Suprapubic skin (tissue), 4 donors: ENCODE results near the gene C3orf85.

ENCODE experiments used
- POLR2A ChIP-seq, 2 donors: fragments of 450-650 bp; IDR thresholded peaks; one replicate each; pipeline ENCODE4 v1.6.1; 2017; ENCODE audit warnings: antibody characterized with exemption in 2 of 2, mild to moderate bottlenecking in 2 of 2, moderate library complexity in 2 of 2
- POLR2AphosphoS5 ChIP-seq, 3 donors: sonication (generic); formaldehyde crosslinking; IDR thresholded peaks; one replicate each; pipeline ENCODE4 v1.6.1; 2017; ENCODE audit warnings: antibody characterized with exemption in 3 of 3
- TF ChIP-seq, protein P1 (sequence below), 2 donors: fragments of 200-600 bp in 1 of 2; fragments of 450-650 bp in 1 of 2; sonication (generic) in 1 of 2; IDR thresholded peaks; one replicate each; pipeline ENCODE4 v1.5.1; 2016 to 2019; ENCODE audit warnings: antibody characterized with exemption in 2 of 2, mild to moderate bottlenecking in 1 of 2, moderate library complexity in 1 of 2

- no peak for TF ChIP-seq POLR2A (IDR thresholded peaks at IDR 0.05)
- TF ChIP-seq, protein P1, sequence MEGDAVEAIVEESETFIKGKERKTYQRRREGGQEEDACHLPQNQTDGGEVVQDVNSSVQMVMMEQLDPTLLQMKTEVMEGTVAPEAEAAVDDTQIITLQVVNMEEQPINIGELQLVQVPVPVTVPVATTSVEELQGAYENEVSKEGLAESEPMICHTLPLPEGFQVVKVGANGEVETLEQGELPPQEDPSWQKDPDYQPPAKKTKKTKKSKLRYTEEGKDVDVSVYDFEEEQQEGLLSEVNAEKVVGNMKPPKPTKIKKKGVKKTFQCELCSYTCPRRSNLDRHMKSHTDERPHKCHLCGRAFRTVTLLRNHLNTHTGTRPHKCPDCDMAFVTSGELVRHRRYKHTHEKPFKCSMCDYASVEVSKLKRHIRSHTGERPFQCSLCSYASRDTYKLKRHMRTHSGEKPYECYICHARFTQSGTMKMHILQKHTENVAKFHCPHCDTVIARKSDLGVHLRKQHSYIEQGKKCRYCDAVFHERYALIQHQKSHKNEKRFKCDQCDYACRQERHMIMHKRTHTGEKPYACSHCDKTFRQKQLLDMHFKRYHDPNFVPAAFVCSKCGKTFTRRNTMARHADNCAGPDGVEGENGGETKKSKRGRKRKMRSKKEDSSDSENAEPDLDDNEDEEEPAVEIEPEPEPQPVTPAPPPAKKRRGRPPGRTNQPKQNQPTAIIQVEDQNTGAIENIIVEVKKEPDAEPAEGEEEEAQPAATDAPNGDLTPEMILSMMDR (IDR thresholded peaks at IDR 0.05): no peak
- no peak for TF ChIP-seq POLR2AphosphoS5 (IDR thresholded peaks at IDR 0.05)
These were observed 41.4 kb downstream of the C3orf85 start for GRCh38 chr3:109177908-109178307.
